Activated CD4-positive, alpha-beta T cell treated with anti-CD3 and anti-CD28 coated beads for 48 hours (primary cell): ENCODE measurements around the gene KRTAP10-5.
"Not testable (repeated sequence)": the region's sequence is repeated elsewhere in the genome, so short reads cannot be mapped to it uniquely, and the experiment has no call there.

Experiments
- DNase-seq: peaks from one replicate; pipeline ENCODE4 v3.0.0-alpha.2; 2020

The KRTAP10-5 gene, protein sequence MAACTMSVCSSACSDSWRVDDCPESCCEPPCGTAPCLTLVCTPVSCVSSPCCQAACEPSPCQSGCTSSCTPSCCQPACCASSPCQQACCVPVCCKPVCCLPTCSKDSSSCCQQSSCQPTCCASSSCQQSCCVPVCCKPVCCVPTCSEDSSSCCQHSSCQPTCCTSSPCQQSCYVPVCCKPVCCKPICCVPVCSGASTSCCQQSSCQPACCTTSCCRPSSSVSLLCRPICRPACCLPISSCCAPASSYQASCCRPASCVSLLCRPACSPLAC

DNA sequence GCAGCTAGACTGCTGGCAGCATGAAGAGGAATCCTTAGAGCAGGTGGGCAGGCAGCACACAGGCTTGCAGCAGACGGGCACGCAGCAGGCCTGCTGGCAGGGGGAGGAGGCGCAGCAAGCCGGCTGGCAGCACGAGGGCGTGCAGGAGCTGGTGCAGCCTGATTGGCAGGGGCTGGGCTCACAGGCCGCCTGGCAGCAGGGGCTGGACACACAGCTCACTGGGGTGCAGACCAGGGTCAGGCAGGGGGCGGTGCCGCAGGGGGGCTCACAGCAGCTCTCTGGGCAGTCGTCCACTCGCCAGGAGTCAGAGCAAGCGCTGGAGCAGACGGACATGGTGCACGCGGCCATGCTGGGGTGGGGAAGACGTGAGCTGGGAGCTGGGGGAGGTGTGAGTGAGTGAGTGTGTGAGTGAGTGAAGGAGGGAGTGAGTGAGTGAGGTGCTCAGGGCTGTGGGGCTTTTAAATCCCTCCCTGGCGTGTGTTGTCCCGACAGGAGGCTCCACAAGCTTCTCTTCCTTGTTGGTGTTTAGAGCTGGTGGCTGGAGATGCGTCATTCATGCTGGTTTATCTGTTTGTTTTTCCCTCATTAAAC is at the start of gene KRTAP10-5:
Gene KRTAP10-5, minus strand, starts transcription at position 374 of the 591 bp plus-strand sequence. Its CDS starts 26 bp downstream, at position 348.
- not testable (repeated sequence) for DNase-seq

GRCh38 chr21:44628707-44629391 is 48.4 kb upstream of the KRTAP10-5 start:
- no peak for DNase-seq

- not testable (repeated sequence) for DNase-seq
These were observed 47.4 kb upstream of the KRTAP10-5 start for GRCh38 chr21:44627831-44628233.

- DNase-seq, result not testable (repeated sequence)
These were observed 46.9 kb upstream of the KRTAP10-5 start for GRCh38 chr21:44627181-44627822.

GRCh38 chr21:44626673-44627143 is 46.3 kb upstream of the KRTAP10-5 start, which contains the start of gene KRTAP10-9:
Gene KRTAP10-9, plus strand, starts transcription at chr21:44627093. Its CDS starts 79 bp downstream, at chr21:44627172.
- no peak for DNase-seq

GRCh38 chr21:44626262-44626661 is 45.9 kb upstream of the KRTAP10-5 start:
- DNase-seq, result no peak

GRCh38 chr21:44625756-44626155 is 45.4 kb upstream of the KRTAP10-5 start:
- no peak for DNase-seq

- no peak for DNase-seq
These were observed 43.2 kb upstream of the KRTAP10-5 start for GRCh38 chr21:44623575-44623974.

DNA sequence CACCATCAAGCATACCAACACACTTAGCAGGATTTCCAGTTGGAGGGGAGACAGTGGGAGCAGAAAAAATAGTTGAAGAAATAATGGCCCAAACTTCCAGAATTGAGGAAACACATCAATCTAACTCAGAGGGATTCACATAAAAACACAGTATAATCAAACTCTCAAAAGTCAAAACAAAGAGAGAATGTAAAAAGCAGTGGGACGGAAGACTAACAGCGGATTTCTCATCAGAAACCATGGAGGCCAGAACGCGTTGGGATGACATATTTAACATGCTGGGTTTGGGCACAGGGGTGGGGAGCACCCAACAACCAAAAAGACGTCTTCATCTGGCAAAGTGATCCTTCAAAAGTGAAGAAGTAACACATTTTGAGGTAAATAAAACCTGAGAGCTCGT is 39.5 kb upstream of the KRTAP10-5 start:
- DNase-seq, result no peak

- peak; percentile 49 for DNase-seq
These were observed 38.5 kb upstream of the KRTAP10-5 start for GRCh38 chr21:44618909-44619308.

DNA sequence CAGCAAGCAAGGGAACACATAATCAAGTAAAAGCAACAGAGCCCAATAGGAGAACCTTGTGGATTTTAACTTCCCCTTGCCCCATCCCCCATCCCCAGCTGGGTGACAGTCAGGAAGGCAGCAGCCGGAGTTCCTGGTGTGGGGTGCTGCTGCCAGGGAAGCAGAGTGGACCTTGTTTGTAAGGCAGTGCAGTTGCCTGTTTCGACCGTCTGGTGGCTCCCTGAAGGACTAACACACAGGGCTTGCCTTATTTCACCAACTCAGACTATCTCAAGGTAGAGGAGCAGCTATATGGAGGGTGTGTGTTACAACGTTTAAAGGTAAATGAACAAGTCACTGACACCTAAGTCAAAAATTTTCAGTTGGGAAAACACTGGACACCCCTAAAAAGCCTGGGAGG is 38.1 kb upstream of the KRTAP10-5 start:
- peak; percentile 25 for DNase-seq

DNA sequence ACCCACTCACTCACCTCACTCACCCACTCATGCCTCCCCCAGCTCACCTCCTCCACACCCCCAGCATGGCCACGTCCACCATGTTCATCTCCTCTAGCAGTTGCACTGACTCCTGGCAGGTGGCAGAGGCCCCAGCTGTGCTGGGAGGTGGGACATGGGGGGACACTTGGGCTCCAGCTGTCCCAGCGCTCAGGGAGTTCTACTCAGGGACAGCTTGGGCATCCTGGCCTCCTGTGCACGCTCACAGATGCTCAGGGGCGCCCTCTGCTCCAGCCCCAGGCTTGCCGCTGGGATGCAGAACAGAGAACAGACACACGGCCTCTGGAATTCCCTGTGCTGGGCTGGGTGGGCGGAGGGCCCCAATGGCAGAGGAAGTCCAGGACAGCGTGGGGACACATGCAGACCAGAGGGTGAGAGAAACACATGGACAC is 36.7 kb upstream of the KRTAP10-5 start:
- no peak for DNase-seq

- no peak for DNase-seq
These were observed 36.2 kb upstream of the KRTAP10-5 start for GRCh38 chr21:44616591-44616926.

GRCh38 chr21:44615911-44616590 is 35.6 kb upstream of the KRTAP10-5 start:
- DNase-seq, result no peak

- DNase-seq, result no peak
These were observed 35.1 kb upstream of the KRTAP10-5 start for GRCh38 chr21:44615466-44615865.

GRCh38 chr21:44614961-44615391 is 34.6 kb upstream of the KRTAP10-5 start:
- DNase-seq, result no peak

DNA sequence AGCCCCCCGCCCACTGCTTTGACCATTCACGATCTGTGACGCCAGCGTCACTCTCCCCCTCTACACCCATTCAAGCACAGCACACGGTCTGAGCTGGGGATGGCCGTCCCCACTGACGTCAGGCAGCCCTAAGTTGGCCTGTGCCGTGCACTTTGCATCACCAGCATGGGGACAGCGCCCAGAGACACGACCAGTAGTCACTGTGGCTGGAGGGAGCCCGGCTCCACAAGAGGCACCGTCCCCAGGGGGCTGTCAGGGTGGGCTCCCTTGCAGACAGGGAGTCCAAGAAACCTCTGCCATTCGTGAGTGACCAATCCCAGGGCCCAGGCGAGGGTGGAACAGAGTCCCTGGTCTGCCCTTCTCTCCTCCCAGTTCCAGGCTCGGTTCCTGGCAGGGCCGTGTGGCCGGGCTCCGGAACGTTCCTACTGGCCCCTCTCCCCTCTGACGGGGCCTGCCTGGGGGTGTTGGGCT is 33.8 kb upstream of the KRTAP10-5 start:
- DNase-seq, result no peak

- DNase-seq, result no peak
These were observed 33.2 kb upstream of the KRTAP10-5 start for GRCh38 chr21:44613386-44614155.

- no peak for DNase-seq
These were observed 32.3 kb upstream of the KRTAP10-5 start for GRCh38 chr21:44612669-44613229.

DNA sequence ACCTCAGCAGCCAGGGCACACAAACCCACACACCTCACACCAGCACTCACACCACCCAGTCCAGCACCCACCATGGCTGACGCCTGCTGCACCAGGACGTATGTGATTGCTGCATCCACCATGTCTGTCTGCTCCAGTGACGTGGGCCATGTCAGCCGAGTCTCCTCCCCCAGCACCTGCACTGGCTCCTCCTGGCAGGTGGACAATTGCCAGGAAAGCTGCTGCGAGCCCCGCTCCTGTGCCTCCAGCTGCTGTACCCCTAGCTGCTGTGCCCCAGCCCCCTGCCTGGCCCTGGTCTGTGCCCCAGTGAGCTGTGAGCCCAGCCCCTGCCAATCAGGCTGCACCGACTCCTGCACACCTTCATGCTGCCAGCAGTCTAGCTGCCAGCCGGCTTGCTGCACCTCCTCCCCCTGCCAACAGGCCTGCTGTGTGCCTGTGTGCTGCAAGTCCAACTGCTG is 31.7 kb upstream of the KRTAP10-5 start, which contains the start of gene KRTAP10-8:
Gene KRTAP10-8, plus strand, starts transcription at position 51 of the 458 bp plus-strand sequence. Its CDS starts 22 bp downstream, at position 73.
- no peak for DNase-seq

GRCh38 chr21:44611551-44611950 is 31.1 kb upstream of the KRTAP10-5 start:
- DNase-seq, result no peak
